Jurkat, Clone E6-1 (cell line): ENCODE results near the gene CLDN6. TPM values are rescaled to one million over a fixed set of nuclear protein-coding genes. Genes with fewer than 3 reads are reported as not detected.
"Not testable (repeated sequence)": the region's sequence is repeated elsewhere in the genome, so short reads cannot be mapped to it uniquely, and the experiment has no call there.

ENCODE experiments used
- DNase-seq: peaks from one replicate; pipeline ENCODE4 v3.0.0-alpha.2; 2011; ENCODE audit warnings: low read depth, low spot score
- H3K4me3 ChIP-seq: 2 replicates; pipeline ENCODE4 v1.5.1; 2011; ENCODE audit warnings: mild to moderate bottlenecking, low read length, control low read depth, moderate library complexity
- polyA plus RNA-seq: library from polyadenylated mRNA; unstranded; fragments of >200 nt; gene quantifications from one replicate; pipeline ENCODE4 v1.2.1, GENCODE V29; 2012; ENCODE audit warnings: missing spikeins; ENCODE audit not compliant: insufficient read length, insufficient read depth

CLDN6 gene
- polyA plus RNA-seq = not detected

- no peak for DNase-seq
- no peak within 1 kb of the TSS for H3K4me3 ChIP-seq
These were observed at the start of gene CLDN6 for GRCh38 chr16:3017794-3018506. TSS of gene CLDN6 (minus strand) at chr16:3018183. CDS start at chr16:3016021, 2,162 bp downstream.

- DNase-seq = no peak
- H3K4me3 ChIP-seq = peak overlapping the region; percentile 77
These were observed 48.4 kb upstream of the CLDN6 start for GRCh38 chr16:3066440-3066748.

- peak overlapping the region; percentile 77 for H3K4me3 ChIP-seq
- no peak for DNase-seq
These were observed 47.9 kb upstream of the CLDN6 start for GRCh38 chr16:3065742-3066439.

GRCh38 chr16:3065069-3065741, 47.2 kb upstream of the CLDN6 start, which contains the start of gene IL32:
TSS of gene IL32 (plus strand) at chr16:3065640. CDS start at chr16:3065812, 172 bp downstream.
- peak; percentile 48 for DNase-seq

GRCh38 chr16:3063625-3064386, 45.8 kb upstream of the CLDN6 start:
- no peak overlapping the region for H3K4me3 ChIP-seq
- DNase-seq = no peak

More at GRCh38 chr16:3065069-3065741, 47.2 kb upstream of the CLDN6 start, which contains the start of gene IL32:
- H3K4me3 ChIP-seq = peak within 1 kb of the TSS; percentile 77

- no peak overlapping the region for H3K4me3 ChIP-seq
- DNase-seq = no peak
These were observed 44.6 kb upstream of the CLDN6 start for GRCh38 chr16:3062553-3062952.

GRCh38 chr16:3060339-3061127, 42.5 kb upstream of the CLDN6 start:
- H3K4me3 ChIP-seq = no peak overlapping the region
- DNase-seq = no peak

- H3K4me3 ChIP-seq = peak overlapping the region; percentile 80
- no peak for DNase-seq
These were observed 41.8 kb upstream of the CLDN6 start for GRCh38 chr16:3059723-3060242.

GRCh38 chr16:3059041-3059722, 41.2 kb upstream of the CLDN6 start:
- H3K4me3 ChIP-seq = peak overlapping the region; percentile 80
- DNase-seq = peak; percentile 68

- peak overlapping the region; percentile 80 for H3K4me3 ChIP-seq
These were observed 40.4 kb upstream of the CLDN6 start for GRCh38 chr16:3058139-3059030.

GRCh38 chr16:3057181-3058138, 39.5 kb upstream of the CLDN6 start:
- H3K4me3 ChIP-seq = no peak overlapping the region
- no peak for DNase-seq

More at GRCh38 chr16:3058139-3059030, 40.4 kb upstream of the CLDN6 start:
- no peak for DNase-seq

GRCh38 chr16:3056336-3057180, 38.6 kb upstream of the CLDN6 start:
- no peak overlapping the region for H3K4me3 ChIP-seq
- DNase-seq = no peak

- DNase-seq, H3K4me3 ChIP-seq: not testable (repeated sequence)
These were observed 37.7 kb upstream of the CLDN6 start for GRCh38 chr16:3055734-3056115.

GRCh38 chr16:3054965-3055733, 37.2 kb upstream of the CLDN6 start:
- no peak overlapping the region for H3K4me3 ChIP-seq
- no peak for DNase-seq
